ENCODE measurements around the gene CYFIP2. TPM values are rescaled to one million over a fixed set of nuclear protein-coding genes. Genes with fewer than 3 reads are reported as not detected.
"Not testable (repeated sequence)": the region's sequence is repeated elsewhere in the genome, so short reads cannot be mapped to it uniquely, and the experiment has no call there.

CYFIP2 gene
- total RNA-seq, 1 donor from 2014 or later = 1.6 TPM

DNA sequence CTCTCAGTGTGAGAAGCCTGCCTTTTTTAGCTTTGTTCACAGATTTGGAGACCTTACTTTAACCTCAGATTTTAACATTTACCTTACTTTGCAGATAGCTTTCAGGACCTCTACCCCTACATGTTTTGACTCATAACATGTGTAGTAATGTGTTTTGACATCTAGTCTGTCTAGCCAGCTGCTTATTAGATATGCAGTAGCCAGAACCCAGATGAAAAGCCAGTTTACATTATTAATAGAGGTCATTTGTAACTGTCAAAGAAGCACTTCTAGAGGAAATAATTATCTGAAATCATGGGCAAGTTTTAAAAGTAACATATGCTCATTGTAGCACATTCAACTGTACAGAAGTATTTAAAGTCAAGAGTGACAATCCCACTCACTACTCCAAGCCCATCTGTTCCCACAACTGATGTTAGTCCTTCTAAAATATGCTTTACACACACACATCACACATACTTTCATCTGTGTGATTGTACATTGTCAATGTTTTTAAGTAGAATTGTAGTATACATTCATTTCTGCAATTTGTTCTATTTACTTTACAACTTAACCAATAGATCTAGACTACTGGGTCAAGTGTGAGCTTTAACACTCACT is 122.3 kb downstream of the CYFIP2 start:
- DNase-seq (ENCODE audit: low read depth in 2 of 2) = peak in 1 of 2 donors; percentile 41

- no peak for DNase-seq (ENCODE audit: low read depth in 2 of 2)
These were observed 123.2 kb downstream of the CYFIP2 start for GRCh38 chr5:157389103-157389502.

GRCh38 chr5:157390133-157390532 is 124.2 kb downstream of the CYFIP2 start:
- DNase-seq (ENCODE audit: low read depth in 2 of 2) = no peak

DNA sequence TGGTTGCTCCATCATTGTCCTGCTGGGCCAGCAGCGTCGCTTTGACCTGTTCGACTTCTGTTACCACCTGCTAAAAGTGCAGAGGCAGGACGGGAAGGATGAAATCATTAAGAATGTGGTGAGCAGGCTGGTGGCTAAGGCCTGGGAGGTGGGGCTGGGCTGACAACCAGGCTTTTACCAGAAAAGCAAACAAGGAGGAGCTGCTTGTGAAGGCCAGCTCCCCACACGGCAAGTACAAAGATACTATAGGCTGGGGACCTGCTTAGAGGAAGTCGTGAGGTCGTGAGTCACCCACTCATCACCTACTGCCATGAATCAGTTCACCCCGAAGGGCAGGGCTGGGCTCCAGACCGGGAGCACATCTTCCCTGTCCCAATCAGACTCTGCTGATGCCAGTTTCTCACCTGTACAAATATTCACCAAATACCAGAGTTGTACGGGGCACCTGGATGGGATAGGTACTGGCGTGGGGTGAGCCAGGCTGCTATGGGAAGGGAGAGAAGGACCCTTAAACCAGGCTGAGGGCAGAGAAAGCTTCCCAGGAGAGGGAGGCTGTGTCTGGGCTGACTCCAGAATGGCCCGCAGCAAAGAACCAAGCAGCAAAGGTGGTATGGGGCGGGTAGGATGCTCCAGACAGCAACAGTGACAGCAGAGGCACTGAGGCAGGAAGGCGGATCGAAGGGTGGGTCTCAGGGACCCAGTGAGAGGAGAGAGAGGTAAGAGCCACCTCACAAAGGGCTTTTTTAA is 124.8 kb downstream of the CYFIP2 start:
- peak in 1 of 2 donors; percentile 74 for DNase-seq (ENCODE audit: low read depth in 2 of 2)

- DNase-seq (ENCODE audit: low read depth in 2 of 2) = no peak
These were observed 132.4 kb downstream of the CYFIP2 start for GRCh38 chr5:157398305-157398704.

- no peak for DNase-seq (ENCODE audit: low read depth in 2 of 2)
These were observed 135.0 kb downstream of the CYFIP2 start for GRCh38 chr5:157400741-157401495.

GRCh38 chr5:157415838-157416237 is 149.9 kb downstream of the CYFIP2 start:
- DNase-seq (ENCODE audit: low read depth in 2 of 2) = no peak

- not testable (repeated sequence) for DNase-seq (ENCODE audit: low read depth in 2 of 2)
These were observed 153.6 kb downstream of the CYFIP2 start for GRCh38 chr5:157419521-157419920.

DNA sequence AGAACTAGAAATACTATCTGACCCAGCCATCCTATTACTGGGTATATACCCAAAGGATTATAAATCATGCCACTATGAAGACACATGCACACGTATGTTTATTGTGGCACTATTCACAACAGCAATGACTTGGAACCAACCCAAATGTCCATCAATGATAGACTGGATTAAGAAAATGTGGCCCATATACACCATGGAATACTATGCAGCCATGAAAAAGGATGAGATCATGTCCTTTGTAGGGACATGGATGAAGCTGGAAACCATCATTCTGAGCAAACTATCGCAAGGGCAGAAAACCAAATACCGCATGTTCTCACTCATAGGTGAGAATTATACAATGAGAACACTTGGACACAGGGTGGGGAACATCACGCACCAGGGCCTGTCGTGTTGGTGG is 164.0 kb downstream of the CYFIP2 start:
- DNase-seq (ENCODE audit: low read depth in 2 of 2) = not testable (repeated sequence)

GRCh38 chr5:157431544-157432200 is 165.7 kb downstream of the CYFIP2 start:
- peak; percentile 68 to 71 for DNase-seq (ENCODE audit: low read depth in 2 of 2)

GRCh38 chr5:157434096-157434495 is 168.2 kb downstream of the CYFIP2 start:
- no peak for DNase-seq (ENCODE audit: low read depth in 2 of 2)

- peak in 1 of 2 donors; percentile 8 for DNase-seq (ENCODE audit: low read depth in 2 of 2)
These were observed 177.2 kb downstream of the CYFIP2 start for GRCh38 chr5:157443041-157443549.

DNA sequence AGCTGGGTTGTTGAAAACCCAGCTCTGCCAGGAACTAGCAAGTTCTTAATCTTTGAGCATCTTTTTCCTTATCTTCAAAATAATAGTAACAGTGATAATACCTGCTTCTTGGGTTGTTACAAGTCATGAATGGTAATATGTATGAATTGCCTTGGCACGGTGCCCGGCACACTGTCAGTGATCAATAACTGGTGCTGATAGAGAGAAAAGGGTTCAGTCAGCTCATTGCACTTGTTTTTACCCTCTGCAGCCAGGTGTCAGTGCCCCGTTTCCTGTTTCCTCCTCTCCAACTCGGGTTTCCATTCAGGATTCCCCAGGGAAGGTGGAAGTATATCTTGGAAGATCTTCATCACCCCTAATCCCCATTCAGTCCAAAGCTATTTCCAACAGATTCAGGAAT is 178.3 kb downstream of the CYFIP2 start:
- no peak for DNase-seq (ENCODE audit: low read depth in 2 of 2)

Other genes with a start within 250 kb of the CYFIP2 start
- not detected in 2 replicates for gene HAVCR1, start 207.0 kb upstream of the CYFIP2 start, total RNA-seq
- gene HAVCR2, start 157.1 kb upstream of the CYFIP2 start, total RNA-seq = under 0.01 TPM in 1 of 2 replicates, not detected in the other
- 5.0 and 6.3 TPM in 2 replicates for gene MED7, start 123.3 kb upstream of the CYFIP2 start, total RNA-seq
- not detected in 2 replicates for gene GARIN3, start 99.9 kb upstream of the CYFIP2 start, total RNA-seq
- gene ITK, start 85.3 kb upstream of the CYFIP2 start, total RNA-seq = not detected in 2 replicates
- gene NIPAL4, start 194.1 kb downstream of the CYFIP2 start, total RNA-seq = not detected in 2 replicates

All from lung microvascular endothelial cell (primary cell).